Suprapubic skin (tissue), 4 donors: ENCODE data around the gene CTNS. TPM values are rescaled to one million over a fixed set of nuclear protein-coding genes. Genes with fewer than 3 reads are reported as not detected.

Experiments
- DNase-seq, 2 donors: peaks; one replicate each; pipeline ENCODE4 v3.0.0-alpha.2; 2019; ENCODE audit warnings: low spot score in 2 of 2
- H3K27ac ChIP-seq: fragments of 200-600 bp; sonication (generic); one replicate; pipeline ENCODE4 v1.5.1; 2019
- H3K27me3 ChIP-seq: fragments of 200-600 bp; sonication (generic); one replicate; pipeline ENCODE4 v1.5.1; 2019
- H3K36me3 ChIP-seq: fragments of 200-600 bp; sonication (generic); one replicate; pipeline ENCODE4 v1.5.1; 2019
- H3K4me1 ChIP-seq: fragments of 200-600 bp; sonication (generic); one replicate; pipeline ENCODE4 v1.5.1; 2019
- H3K4me3 ChIP-seq: fragments of 200-600 bp; sonication (generic); one replicate; pipeline ENCODE4 v1.5.1; 2019; ENCODE audit warnings: mild to moderate bottlenecking
- H3K9me3 ChIP-seq: fragments of 200-600 bp; sonication (generic); one replicate; pipeline ENCODE4 v1.5.1; 2019
- EP300 ChIP-seq: sonication (generic); formaldehyde crosslinking; IDR thresholded peaks from one replicate; pipeline ENCODE4 v1.6.1; 2017; ENCODE audit warnings: antibody characterized with exemption
- POLR2A ChIP-seq, 2 donors: fragments of 450-650 bp; IDR thresholded peaks; one replicate each; pipeline ENCODE4 v1.6.1; 2017; ENCODE audit warnings: antibody characterized with exemption in 2 of 2, mild to moderate bottlenecking in 2 of 2, moderate library complexity in 2 of 2
- POLR2AphosphoS5 ChIP-seq, 3 donors: sonication (generic); formaldehyde crosslinking; IDR thresholded peaks; one replicate each; pipeline ENCODE4 v1.6.1; 2017; ENCODE audit warnings: antibody characterized with exemption in 3 of 3
- WGBS: methylation state at CpG from one replicate; pipeline ENCODE4 v1.1.5; 2018; 5-methylcytosine and 5-hydroxymethylcytosine counted together
- total RNA-seq, 4 donors: library from RNA; depleted of rRNA; stranded (reverse); fragments of >200 nt; gene quantifications; one replicate each; pipeline ENCODE4 v1.1.0, GENCODE V29; 2016
- TF ChIP-seq, protein P1 (sequence below), 2 donors: fragments of 200-600 bp in 1 of 2; fragments of 450-650 bp in 1 of 2; sonication (generic) in 1 of 2; IDR thresholded peaks; one replicate each; pipeline ENCODE4 v1.5.1; 2016 to 2019; ENCODE audit warnings: antibody characterized with exemption in 2 of 2, mild to moderate bottlenecking in 1 of 2, moderate library complexity in 1 of 2

The CTNS gene
- total RNA-seq, 4 donors from 2014 or later: 19.9 to 34.6 (median 26.1) TPM

GRCh38 chr17:3656755-3657587, 20.4 kb downstream of the CTNS start:
- Histone ChIP-seq H3K4me1 (peaks cover 33% of the 10 kb centered on the region), H3K27me3 (no peaks in the 10 kb centered on the region), H3K9me3 (no peaks in the 10 kb centered on the region), H3K27ac (no peak overlapping the region), H3K4me3 (no peak overlapping the region), H3K36me3 (peaks cover 25% of the 10 kb centered on the region)
- TF ChIP-seq POLR2AphosphoS5 (IDR thresholded peaks at IDR 0.05): no peak
- no peak for TF ChIP-seq POLR2A (IDR thresholded peaks at IDR 0.05)
- TF ChIP-seq, protein P1, sequence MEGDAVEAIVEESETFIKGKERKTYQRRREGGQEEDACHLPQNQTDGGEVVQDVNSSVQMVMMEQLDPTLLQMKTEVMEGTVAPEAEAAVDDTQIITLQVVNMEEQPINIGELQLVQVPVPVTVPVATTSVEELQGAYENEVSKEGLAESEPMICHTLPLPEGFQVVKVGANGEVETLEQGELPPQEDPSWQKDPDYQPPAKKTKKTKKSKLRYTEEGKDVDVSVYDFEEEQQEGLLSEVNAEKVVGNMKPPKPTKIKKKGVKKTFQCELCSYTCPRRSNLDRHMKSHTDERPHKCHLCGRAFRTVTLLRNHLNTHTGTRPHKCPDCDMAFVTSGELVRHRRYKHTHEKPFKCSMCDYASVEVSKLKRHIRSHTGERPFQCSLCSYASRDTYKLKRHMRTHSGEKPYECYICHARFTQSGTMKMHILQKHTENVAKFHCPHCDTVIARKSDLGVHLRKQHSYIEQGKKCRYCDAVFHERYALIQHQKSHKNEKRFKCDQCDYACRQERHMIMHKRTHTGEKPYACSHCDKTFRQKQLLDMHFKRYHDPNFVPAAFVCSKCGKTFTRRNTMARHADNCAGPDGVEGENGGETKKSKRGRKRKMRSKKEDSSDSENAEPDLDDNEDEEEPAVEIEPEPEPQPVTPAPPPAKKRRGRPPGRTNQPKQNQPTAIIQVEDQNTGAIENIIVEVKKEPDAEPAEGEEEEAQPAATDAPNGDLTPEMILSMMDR (IDR thresholded peaks at IDR 0.05): no peak
- TF ChIP-seq EP300: no peak
- WGBS: 81% methylated on average over 16 of the region's 16 CpGs
- DNase-seq: no peak

DNA sequence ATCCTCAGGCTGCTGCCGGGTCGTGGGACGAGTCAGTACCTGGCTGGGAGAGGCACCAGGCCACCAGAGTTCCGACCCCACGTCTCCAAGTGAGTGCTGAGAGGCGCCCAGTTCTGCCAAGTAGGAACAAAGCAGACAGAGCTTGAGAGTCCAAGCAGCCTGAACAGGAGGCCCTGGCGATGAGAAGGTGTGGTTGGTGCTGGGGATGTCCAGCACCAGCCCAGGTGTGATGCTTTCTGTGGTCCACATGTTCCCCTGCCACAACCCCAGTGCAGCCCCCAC, 21.0 kb downstream of the CTNS start:
- Histone ChIP-seq H3K9me3 (no peaks in the 10 kb centered on the region), H3K27ac (no peak overlapping the region), H3K4me1 (peaks cover 33% of the 10 kb centered on the region), H3K4me3 (no peak overlapping the region), H3K36me3 (peaks cover 31% of the 10 kb centered on the region), H3K27me3 (no peaks in the 10 kb centered on the region)
- DNase-seq: no peak
- no peak for TF ChIP-seq POLR2A (IDR thresholded peaks at IDR 0.05)
- TF ChIP-seq, protein P1 (IDR thresholded peaks at IDR 0.05): no peak
- no peak for TF ChIP-seq EP300
- no peak for TF ChIP-seq POLR2AphosphoS5 (IDR thresholded peaks at IDR 0.05)
- WGBS: 74% methylated on average over 6 of the region's 7 CpGs

DNA sequence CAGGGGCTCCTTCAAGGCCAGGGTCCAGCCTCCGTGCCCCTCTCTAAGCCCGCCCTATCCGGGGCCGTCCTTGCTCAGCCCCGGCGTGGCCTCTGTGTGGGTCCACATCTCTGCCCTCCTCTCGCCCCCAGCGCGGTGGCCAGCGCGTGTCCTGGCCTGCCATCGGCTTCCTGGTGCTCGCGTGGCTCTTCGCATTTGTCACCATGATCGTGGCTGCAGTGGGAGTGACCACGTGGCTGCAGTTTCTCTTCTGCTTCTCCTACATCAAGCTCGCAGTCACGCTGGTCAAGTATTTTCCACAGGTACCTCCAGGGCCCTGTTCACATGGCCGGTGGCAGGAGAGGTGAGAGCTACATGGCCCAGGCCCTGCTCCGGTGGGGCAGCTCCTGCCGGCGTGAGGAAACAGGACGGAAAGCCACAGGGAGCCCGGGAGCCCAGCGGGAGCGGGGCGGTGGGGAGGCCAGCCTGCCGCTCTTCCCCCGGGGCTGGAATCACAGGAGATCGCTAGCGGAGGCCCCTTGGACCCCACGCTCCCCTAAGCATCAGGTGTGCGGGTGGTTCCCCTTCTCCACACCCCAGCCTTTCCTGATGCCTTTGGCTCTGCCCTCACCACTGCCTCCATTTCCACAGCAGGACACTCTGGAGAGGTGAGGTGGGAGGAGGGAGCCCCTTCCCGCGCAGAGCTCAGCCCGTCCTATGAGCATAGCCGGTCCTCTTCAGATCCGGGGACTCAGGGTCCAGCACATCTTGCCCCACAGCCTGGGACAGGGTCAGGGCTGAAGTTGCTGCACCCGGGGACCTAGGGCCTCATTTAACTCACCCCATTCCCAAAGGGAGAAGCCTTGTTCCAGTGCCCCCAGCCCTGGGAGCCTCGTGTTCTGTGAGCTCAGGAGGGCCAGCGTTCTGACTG, 21.6 kb downstream of the CTNS start:
- no peaks in the 10 kb centered on the region for H3K9me3 ChIP-seq
- H3K4me3 ChIP-seq: no peak overlapping the region
- no peaks in the 10 kb centered on the region for H3K27me3 ChIP-seq
- H3K27ac ChIP-seq: peak overlapping the region; percentile 85
- H3K36me3 ChIP-seq: peaks cover 37% of the 10 kb centered on the region
- WGBS: 81% methylated on average over 23 of the region's 42 CpGs
- no peak for DNase-seq
- peaks cover 33% of the 10 kb centered on the region for H3K4me1 ChIP-seq
- TF ChIP-seq, protein P1 (IDR thresholded peaks at IDR 0.05): no peak
- no peak for TF ChIP-seq EP300

DNA sequence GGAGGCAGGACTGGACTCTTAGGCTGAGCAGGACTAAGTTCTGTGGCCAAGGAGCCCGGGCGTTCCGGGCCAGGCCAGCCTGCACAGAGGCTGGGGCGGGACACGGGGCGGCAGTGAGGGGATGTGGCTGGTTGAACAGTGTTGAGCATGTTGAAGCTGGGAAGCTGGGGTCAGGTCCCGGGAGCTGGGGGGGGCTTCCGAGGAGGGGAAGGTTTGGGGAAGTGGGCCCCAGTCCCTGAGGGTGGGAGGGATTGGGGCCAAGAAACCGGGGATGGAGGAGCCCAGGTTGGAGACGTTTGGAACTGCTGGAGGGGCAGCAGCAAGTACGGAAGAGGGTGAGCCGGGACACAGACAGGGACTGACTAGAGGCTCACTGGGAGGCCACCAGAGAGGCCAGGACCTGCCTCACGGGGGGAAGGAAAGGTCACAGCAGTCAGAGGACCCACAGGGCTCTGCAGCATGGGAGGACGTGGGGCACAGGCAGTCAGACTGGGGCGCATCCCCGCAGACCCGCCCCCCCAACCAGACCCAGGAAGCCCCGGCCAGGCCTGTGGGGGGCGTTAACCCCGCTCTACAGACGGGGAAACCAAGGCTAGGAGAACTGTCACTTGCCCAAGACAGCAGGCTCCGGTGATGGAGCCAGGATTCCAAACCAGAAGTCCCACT, 22.4 kb downstream of the CTNS start:
- peaks cover 44% of the 10 kb centered on the region for H3K36me3 ChIP-seq
- no peaks in the 10 kb centered on the region for H3K9me3 ChIP-seq
- H3K27me3 ChIP-seq: no peaks in the 10 kb centered on the region
- no peak overlapping the region for H3K4me3 ChIP-seq
- WGBS: 43% methylated on average over 14 of the region's 22 CpGs
- H3K27ac ChIP-seq: peak overlapping the region; percentile 85
- TF ChIP-seq POLR2AphosphoS5 (IDR thresholded peaks at IDR 0.05): no peak
- TF ChIP-seq, protein P1 (IDR thresholded peaks at IDR 0.05): no peak
- TF ChIP-seq EP300: no peak
- TF ChIP-seq POLR2A (IDR thresholded peaks at IDR 0.05): no peak
- no peak for DNase-seq
- H3K4me1 ChIP-seq: peaks cover 33% of the 10 kb centered on the region
